ENCODE data around the gene CNOT6. TPM values are rescaled to one million over a fixed set of nuclear protein-coding genes. Genes with fewer than 3 reads are reported as not detected.
"Not testable (repeated sequence)": the region's sequence is repeated elsewhere in the genome, so short reads cannot be mapped to it uniquely, and the experiment has no call there.

The CNOT6 gene
- total RNA-seq, 4 donors from 2014 or later, result 3.8 to 43.5 (median 17.0) TPM

GRCh38 chr5:180495991-180496741, 2.0 kb downstream of the CNOT6 start:
- Histone ChIP-seq H3K4me1 (peaks cover 0 to 4% of the 10 kb centered on the region in 2 donors), H3K9me3 (no peaks in the 10 kb centered on the region)

DNA sequence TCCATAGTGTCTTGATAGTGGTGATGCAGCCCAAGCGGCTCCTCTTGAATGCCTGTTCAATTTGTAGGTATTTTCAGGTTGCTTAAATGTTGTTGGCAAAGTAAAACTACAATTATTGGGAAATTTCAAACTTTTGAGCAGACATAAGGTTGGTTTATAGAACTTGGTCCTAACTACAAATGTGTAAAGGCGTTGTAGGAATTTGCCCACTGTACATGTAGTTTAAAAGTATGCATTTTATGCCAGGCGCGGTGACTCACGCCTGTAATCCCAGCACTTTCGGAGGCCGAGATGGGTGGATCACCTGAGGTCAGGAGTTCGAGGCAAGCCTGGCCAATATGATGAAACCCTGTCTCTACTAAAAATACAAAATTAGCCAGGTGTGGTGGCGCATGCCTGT, 2.6 kb downstream of the CNOT6 start:
- intact Hi-C loops (cut with DNase I; ENCODE audit: low total_unique reads); DNase-seq; H3K4me1 ChIP-seq: not testable (repeated sequence)

More at GRCh38 chr5:180495991-180496741, 2.0 kb downstream of the CNOT6 start:
- Histone ChIP-seq H3K27ac (no peak overlapping the region), H3K36me3 (no peaks in the 10 kb centered on the region), H3K4me3 (peak overlapping the region in 1 of 2 donors; percentile 92), H3K27me3 (no peaks in the 10 kb centered on the region)
- TF ChIP-seq CTCF (IDR thresholded peaks at IDR 0.05) (no peak), POLR2A (IDR thresholded peaks at IDR 0.05) (no peak)
- intact Hi-C loops (cut with DNase I; ENCODE audit: low total_unique reads), result no loop called here
- no peak for DNase-seq

GRCh38 chr5:180497865-180498264, 3.7 kb downstream of the CNOT6 start:
- H3K36me3 ChIP-seq; H3K9me3 ChIP-seq; DNase-seq; H3K27me3 ChIP-seq; H3K27ac ChIP-seq; H3K4me1 ChIP-seq; H3K4me3 ChIP-seq; intact Hi-C loops (cut with DNase I; ENCODE audit: low total_unique reads): not testable (repeated sequence)

More for the DNA sequence above, 2.6 kb downstream of the CNOT6 start:
- not testable (repeated sequence) for H3K4me3 ChIP-seq, H3K27ac ChIP-seq, H3K27me3 ChIP-seq, H3K9me3 ChIP-seq, H3K36me3 ChIP-seq

DNA sequence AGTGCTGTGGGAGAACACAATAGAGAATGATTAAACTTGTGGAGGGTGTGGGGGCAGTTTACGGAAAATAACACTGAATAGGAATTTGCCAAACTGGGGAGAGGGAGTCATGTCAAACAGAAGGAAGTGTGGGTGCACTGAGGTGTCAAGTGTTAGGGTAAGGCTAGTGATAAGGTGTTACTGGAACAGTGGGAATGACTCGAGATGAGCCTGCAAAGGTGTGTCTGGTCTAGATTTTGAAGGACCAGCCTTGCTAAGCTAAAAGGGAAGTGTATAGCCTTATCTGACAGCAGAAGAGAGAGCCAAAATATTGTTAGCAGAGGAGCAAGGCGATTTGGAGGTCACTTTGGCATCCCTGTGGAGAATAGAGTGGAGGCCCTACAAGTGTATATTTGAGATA, 4.2 kb downstream of the CNOT6 start:
- no peak overlapping the region for H3K4me3 ChIP-seq
- H3K27me3 ChIP-seq, result no peaks in the 10 kb centered on the region
- intact Hi-C loops (cut with DNase I; ENCODE audit: low total_unique reads), result no loop called here
- no peak overlapping the region for H3K27ac ChIP-seq
- H3K9me3 ChIP-seq, result no peaks in the 10 kb centered on the region
- peaks cover 0 to 4% of the 10 kb centered on the region in 2 donors for H3K4me1 ChIP-seq
- no peak for TF ChIP-seq POLR2A (IDR thresholded peaks at IDR 0.05)
- no peak for TF ChIP-seq CTCF (IDR thresholded peaks at IDR 0.05)
- no peak for DNase-seq
- no peaks in the 10 kb centered on the region for H3K36me3 ChIP-seq

- Histone ChIP-seq H3K4me3 (no peak overlapping the region), H3K36me3 (no peaks in the 10 kb centered on the region), H3K27ac (no peak overlapping the region), H3K4me1 (peaks cover 0 to 4% of the 10 kb centered on the region in 2 donors), H3K27me3 (no peaks in the 10 kb centered on the region), H3K9me3 (no peaks in the 10 kb centered on the region)
- DNase-seq, result no peak
- intact Hi-C loops (cut with DNase I; ENCODE audit: low total_unique reads), result no loop called here
- TF ChIP-seq POLR2A (IDR thresholded peaks at IDR 0.05), result no peak
These were observed 5.5 kb downstream of the CNOT6 start for GRCh38 chr5:180499684-180500083.

DNA sequence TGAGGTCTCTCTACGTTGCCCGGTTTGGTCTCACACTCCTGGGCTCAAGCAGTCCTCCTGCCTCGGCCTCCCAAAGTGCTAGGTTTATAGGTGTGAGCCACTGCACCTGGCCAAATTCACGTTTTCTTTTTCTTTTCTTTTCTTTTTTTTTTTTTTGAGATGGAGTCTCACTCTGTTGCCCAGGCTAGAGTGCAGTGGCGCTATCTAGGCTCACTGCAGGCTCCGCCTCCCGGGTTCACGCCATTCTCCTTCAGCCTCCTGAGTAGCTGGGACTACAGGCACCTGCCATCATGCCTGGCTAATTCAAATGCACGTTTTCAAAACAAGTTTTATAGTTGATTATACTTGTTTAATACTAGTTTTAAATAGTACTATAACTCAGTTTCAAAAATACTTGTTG, 6.1 kb downstream of the CNOT6 start:
- H3K4me3 ChIP-seq; H3K4me1 ChIP-seq; intact Hi-C loops (cut with DNase I; ENCODE audit: low total_unique reads); H3K36me3 ChIP-seq; H3K9me3 ChIP-seq; DNase-seq; H3K27me3 ChIP-seq; H3K27ac ChIP-seq: not testable (repeated sequence)

DNA sequence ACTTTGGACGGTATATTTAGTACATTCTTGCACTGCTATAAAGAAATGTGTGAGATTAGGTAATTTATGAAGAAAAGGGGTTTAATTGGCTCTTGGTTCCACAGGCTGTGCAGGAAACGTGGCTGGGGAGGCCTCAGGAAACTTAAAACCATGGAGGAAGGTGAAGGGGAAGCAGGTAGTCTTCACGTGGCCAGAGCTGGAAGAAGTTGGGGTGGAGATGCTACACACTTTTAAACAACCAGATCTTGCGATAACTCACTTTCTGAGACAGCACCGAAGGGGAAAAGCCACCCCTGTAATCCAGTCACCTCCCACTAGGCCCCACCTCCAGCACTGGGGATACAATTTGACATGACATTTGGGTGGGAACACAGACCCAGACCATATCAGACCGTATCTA, 13.5 kb downstream of the CNOT6 start:
- H3K27me3 ChIP-seq, result no peaks in the 10 kb centered on the region
- no peaks in the 10 kb centered on the region for H3K9me3 ChIP-seq
- H3K27ac ChIP-seq, result no peak overlapping the region
- intact Hi-C loops (cut with DNase I; ENCODE audit: low total_unique reads), result no loop called here
- TF ChIP-seq POLR2A (IDR thresholded peaks at IDR 0.05), result no peak
- no peak for TF ChIP-seq CTCF (IDR thresholded peaks at IDR 0.05)
- no peak for DNase-seq
- no peaks in the 10 kb centered on the region for H3K36me3 ChIP-seq
- H3K4me3 ChIP-seq, result no peak overlapping the region
- no peaks in the 10 kb centered on the region for H3K4me1 ChIP-seq

Data from uterus (tissue), 4 donors.